ENCODE measurements around the gene HSF5. TPM values are rescaled to one million over a fixed set of nuclear protein-coding genes. Genes with fewer than 3 reads are reported as not detected.
"Not testable (repeated sequence)": the region's sequence is repeated elsewhere in the genome, so short reads cannot be mapped to it uniquely, and the experiment has no call there.

Gene HSF5
- polyA plus RNA-seq, 1 donor: 0.52 TPM

DNA sequence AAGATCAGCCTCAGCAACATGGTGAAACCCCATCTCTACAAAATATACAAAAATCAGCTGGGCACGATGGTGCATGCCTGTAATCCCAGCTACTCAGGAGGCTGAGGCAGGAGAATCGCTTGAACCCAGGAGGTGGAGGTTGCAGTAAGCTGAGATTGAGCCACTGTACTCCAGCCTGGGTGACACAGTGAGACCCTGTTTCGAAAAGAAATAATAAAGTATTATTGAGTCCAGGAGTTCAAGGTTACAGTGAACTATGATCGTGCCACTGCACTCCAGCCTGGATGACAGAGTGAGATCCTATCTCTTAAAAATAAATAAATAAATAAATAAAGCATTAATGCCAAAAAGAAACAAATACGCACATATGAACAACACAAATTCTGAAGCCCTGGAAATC is 6.4 kb downstream of the HSF5 start:
- DNase-seq: not testable (repeated sequence)

GRCh38 chr17:58480090-58480489 is 8.1 kb downstream of the HSF5 start:
- DNase-seq: no peak

DNA sequence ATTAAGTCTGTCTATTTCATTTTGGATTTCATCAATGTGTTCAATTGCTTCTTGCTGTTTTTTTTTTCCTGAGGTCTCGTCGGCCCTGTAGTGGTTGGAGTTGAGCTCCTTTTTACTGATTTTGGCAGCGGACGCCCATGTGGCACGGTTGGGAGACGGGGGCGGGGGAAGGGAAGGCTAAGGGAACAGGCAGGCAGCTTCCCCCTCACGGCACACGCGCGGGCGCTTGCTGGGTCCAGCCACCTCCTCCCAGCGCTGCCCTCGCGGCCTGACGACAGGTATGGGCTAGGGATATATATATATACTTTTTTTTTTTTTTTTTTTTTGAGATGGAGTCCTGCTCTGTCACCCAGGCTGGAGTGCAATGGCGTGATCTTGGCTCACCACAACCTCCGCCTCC is 11.4 kb downstream of the HSF5 start:
- DNase-seq: no peak

- DNase-seq: no peak
These were observed 12.2 kb downstream of the HSF5 start for GRCh38 chr17:58475985-58476384.

DNA sequence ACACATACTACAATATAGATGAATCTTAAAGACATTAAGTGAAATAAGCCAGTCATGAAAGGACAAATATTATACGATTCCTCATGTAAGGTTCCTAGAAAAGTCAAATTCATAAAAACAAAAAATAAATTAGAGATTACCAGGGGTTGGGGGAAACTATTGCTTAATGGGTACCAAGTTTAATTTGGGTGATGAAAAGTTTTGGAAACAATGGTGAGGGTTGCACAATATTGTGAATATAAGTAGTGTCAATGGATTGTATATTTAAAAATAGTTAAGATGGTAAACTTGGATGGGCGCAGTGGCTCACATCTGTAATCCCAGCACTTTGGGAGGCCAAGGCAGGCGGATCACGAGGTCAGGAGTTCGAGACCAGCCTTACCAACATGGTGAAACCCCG is 17.9 kb downstream of the HSF5 start:
- no peak for DNase-seq

- DNase-seq: no peak
These were observed 19.3 kb downstream of the HSF5 start for GRCh38 chr17:58468944-58469343.

- DNase-seq: no peak
These were observed 32.7 kb downstream of the HSF5 start for GRCh38 chr17:58455491-58455890.

- no peak for DNase-seq
These were observed 35.5 kb downstream of the HSF5 start for GRCh38 chr17:58452738-58453137.

GRCh38 chr17:58447039-58447975 is 40.9 kb downstream of the HSF5 start:
- DNase-seq: peak; percentile 39

GRCh38 chr17:58446086-58446485 is 42.1 kb downstream of the HSF5 start:
- DNase-seq: no peak

GRCh38 chr17:58436805-58437239 is 51.4 kb downstream of the HSF5 start:
- no peak for DNase-seq

DNA sequence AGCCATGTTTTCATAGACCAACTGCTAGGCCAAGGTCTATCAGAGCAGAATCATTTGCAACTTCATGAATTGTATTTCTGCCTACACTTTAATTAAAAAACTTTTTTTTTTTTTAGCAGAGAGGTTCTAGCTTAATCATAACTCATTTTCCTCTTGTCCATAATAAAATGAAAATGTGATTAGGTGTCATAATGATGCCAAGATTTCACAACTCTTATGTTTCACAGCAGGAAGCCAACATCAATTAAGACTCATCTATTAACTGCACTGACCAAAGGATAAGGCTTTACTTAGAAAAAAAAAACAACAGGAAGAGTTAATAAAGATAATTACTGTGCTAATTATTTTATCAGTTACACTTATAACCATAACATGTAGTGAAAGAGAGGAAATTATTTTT is 52.0 kb downstream of the HSF5 start:
- DNase-seq: no peak

GRCh38 chr17:58432806-58433573 is 55.2 kb downstream of the HSF5 start:
- no peak for DNase-seq

DNA sequence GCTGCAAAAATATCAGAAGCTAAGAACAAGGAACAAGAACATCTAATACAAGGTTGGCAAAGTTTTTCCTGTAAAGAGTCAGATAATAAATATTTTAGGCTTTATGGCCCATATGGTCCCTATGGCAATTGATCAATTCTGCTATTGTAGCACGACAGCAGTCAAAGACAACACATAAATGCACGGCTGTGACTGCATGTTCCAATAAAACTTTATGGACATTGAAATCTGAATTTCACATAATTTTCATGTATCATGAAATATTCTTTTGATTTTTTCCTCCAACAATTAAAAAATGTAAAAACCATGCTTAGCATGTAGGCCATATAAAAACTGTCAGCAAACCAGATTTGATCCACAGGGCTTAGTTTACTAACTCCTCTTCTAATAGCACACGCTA is 60.4 kb downstream of the HSF5 start:
- no peak for DNase-seq

GRCh38 chr17:58421711-58422110 is 66.5 kb downstream of the HSF5 start:
- no peak for DNase-seq

DNA sequence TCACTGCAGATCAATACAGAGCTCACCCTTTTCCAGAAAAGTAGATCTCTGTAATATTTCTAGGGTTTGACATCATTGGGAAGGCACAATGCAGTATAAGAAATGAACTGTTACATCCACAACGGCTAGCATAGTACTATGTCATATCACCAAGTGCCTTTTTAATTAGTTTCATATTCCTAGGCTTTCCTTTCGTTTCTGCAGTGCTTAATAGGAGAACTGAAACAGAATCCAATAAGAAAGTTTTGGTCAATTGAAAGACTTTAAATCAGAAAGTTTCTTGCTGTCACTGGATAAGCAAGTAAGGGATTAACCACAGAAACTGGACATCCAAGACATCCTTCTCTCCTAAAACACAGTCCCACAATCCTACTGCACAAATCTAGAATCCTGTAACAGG is 67.4 kb downstream of the HSF5 start:
- no peak for DNase-seq

DNA sequence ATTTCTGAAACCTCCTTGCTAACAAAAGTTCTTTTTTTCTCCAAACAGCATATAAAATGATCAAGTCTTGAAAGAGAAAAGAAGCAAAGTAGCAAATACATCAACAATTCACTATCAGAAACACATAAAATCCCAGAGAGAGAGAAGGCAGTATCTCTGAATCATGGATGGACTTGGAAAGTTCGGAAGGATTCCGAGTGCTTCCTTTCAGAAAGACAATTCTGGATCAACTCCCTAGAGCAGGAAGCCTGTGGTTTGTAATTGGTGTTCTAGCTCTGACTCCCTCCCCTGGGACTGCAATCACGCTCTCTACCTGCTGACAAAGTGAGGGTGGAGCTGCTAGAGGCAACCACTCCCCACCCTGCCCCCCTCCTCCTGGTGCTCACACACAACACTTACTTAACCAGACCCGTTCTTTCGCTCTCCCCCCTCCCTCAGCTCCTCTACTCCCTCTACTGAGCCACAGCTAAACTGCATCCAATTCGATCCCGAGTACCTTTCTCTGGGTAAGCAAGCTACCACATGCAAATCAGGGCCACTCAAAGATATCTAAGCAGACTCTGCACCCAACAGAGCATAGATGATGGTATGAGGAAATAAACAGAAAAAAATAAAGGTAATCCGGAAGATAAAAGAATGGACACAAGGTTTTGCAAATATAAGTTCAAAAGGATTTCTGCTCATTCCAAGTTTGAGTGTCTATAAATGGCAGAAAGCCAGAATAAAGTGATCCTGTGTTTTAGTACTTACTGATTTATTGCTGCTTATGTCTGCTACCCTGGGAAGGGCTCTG is 70.7 kb downstream of the HSF5 start, which contains the start of gene RNF43:
RNF43 (minus strand) TSS at position 235 of the 793 bp plus-strand sequence. CDS start 1,957 bp downstream, outside the sequence.
- peak; percentile 92 for DNase-seq

DNA sequence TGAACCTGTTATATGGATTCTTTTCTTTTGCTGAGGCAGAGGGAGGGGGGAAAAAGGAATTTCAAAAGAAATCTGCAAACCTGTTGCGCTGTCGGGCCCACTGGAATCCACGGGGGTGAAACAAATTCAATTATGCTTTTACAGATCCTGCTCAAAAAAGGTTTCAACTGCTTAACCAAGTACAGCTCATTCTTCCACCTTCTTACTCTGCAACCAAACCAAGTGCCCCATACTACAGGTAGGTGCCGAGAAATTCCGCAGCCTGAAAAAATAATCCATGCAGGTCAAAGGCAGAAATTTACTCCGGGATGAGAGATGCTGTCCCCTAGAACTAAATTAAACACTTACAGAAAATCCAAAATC is 71.3 kb downstream of the HSF5 start:
- no peak for DNase-seq

- DNase-seq: no peak
These were observed 71.8 kb downstream of the HSF5 start for GRCh38 chr17:58416396-58416795.

DNA sequence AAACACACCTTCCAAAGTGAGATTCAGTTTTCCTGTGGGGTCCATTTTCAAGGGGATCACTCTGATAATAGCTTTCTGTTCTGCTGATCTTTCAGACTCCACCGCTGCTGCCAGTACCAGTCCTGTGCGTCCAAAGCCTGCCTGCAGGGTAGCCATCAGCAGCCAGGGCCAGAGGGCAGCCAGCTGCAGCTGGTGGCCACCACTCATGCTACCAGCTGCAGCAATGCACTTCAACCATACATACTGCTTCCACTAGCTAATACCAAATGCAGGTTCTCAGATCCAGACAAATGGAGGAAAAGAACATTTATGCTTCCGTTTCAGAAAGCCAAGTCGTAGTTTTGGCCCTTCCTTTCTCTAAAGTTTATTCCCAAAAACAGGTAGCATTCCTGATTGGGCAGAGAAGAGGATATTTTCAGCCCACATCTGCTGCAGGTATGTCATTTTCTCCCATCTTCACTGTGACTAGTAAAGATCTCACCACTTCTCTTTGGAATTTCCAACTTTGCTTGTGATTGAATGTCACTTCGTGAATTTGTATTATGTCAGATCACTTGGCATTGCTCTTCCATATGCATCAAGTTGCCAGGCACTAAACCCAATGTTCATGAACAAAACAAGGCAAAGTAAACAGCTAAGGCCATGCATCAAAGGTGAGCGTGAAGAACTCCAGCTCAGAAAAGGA is 72.7 kb downstream of the HSF5 start:
- DNase-seq: no peak

DNA sequence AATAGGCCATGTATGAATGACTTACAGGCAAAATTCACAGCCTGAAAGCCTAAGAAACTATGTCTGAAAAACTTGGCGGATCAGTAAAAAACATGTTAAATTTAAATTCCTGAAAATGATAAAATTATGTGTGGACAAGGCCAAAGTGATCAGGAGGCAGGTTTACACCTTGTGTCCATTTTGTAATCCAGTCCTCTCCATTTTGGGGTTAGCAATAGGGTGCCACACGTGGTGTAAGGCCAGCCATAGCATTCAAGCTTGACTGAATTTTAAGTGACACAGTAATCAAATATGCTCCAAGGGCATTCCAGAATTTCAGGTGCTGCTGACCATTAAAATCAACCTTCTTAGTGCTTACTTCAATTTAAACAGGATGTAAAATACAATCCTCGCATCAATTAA is 73.6 kb downstream of the HSF5 start:
- no peak for DNase-seq

GRCh38 chr17:58413684-58414083 is 74.5 kb downstream of the HSF5 start:
- DNase-seq: no peak

Data from left kidney (tissue), 2 donors.